ENCODE measurements around the gene CYP1A2.

CYP1A2 gene

GRCh38 chr15:74788683-74789151 lies 40.1 kb downstream of the CYP1A2 start:
- Histone ChIP-seq H3K4me3 (ENCODE audit: low read length) (peak overlapping the region; percentile 40), H3K4me1 (ENCODE audit: control insufficient read depth, insufficient read depth, low read length) (peaks cover 21% of the 10 kb centered on the region), H3K27me3 (ENCODE audit: control insufficient read depth, insufficient read depth, low read length) (no peaks in the 10 kb centered on the region), H3K36me3 (ENCODE audit: control insufficient read depth, insufficient read depth, low read length) (no peaks in the 10 kb centered on the region), H3K9ac (ENCODE audit: low read length) (peak overlapping the region; percentile 1), H3K27ac (ENCODE audit: low read depth, low read length) (no peak overlapping the region)

- peaks cover 19% of the 10 kb centered on the region for H3K4me1 ChIP-seq (ENCODE audit: control insufficient read depth, insufficient read depth, low read length)
- peak overlapping the region; percentile 44 for H3K4me3 ChIP-seq (ENCODE audit: low read length)
- H3K27ac ChIP-seq (ENCODE audit: low read depth, low read length): no peak overlapping the region
- no peak overlapping the region for H3K9ac ChIP-seq (ENCODE audit: low read length)
- no peaks in the 10 kb centered on the region for H3K27me3 ChIP-seq (ENCODE audit: control insufficient read depth, insufficient read depth, low read length)
- no peaks in the 10 kb centered on the region for H3K36me3 ChIP-seq (ENCODE audit: control insufficient read depth, insufficient read depth, low read length)
These were observed 40.6 kb downstream of the CYP1A2 start for GRCh38 chr15:74789171-74789631.

- Histone ChIP-seq H3K4me1 (ENCODE audit: control insufficient read depth, insufficient read depth, low read length) (peaks cover 19% of the 10 kb centered on the region), H3K4me3 (ENCODE audit: low read length) (peak overlapping the region; percentile 44), H3K36me3 (ENCODE audit: control insufficient read depth, insufficient read depth, low read length) (no peaks in the 10 kb centered on the region), H3K27me3 (ENCODE audit: control insufficient read depth, insufficient read depth, low read length) (no peaks in the 10 kb centered on the region), H3K9ac (ENCODE audit: low read length) (peak overlapping the region; percentile 18), H3K27ac (ENCODE audit: low read depth, low read length) (peak overlapping the region; percentile 62)
These were observed 41.1 kb downstream of the CYP1A2 start for GRCh38 chr15:74789741-74790079.

GRCh38 chr15:74790080-74790916 lies 41.7 kb downstream of the CYP1A2 start:
- Histone ChIP-seq H3K4me3 (ENCODE audit: low read length) (peak overlapping the region; percentile 44), H3K36me3 (ENCODE audit: control insufficient read depth, insufficient read depth, low read length) (no peaks in the 10 kb centered on the region), H3K4me1 (ENCODE audit: control insufficient read depth, insufficient read depth, low read length) (peaks cover 19% of the 10 kb centered on the region), H3K27me3 (ENCODE audit: control insufficient read depth, insufficient read depth, low read length) (no peaks in the 10 kb centered on the region), H3K9ac (ENCODE audit: low read length) (no peak overlapping the region), H3K27ac (ENCODE audit: low read depth, low read length) (peak overlapping the region; percentile 62)

GRCh38 chr15:74791007-74791406 lies 42.4 kb downstream of the CYP1A2 start:
- no peaks in the 10 kb centered on the region for H3K27me3 ChIP-seq (ENCODE audit: control insufficient read depth, insufficient read depth, low read length)
- H3K4me3 ChIP-seq (ENCODE audit: low read length): no peak overlapping the region
- no peaks in the 10 kb centered on the region for H3K36me3 ChIP-seq (ENCODE audit: control insufficient read depth, insufficient read depth, low read length)
- H3K4me1 ChIP-seq (ENCODE audit: control insufficient read depth, insufficient read depth, low read length): peaks cover 19% of the 10 kb centered on the region
- no peak overlapping the region for H3K9ac ChIP-seq (ENCODE audit: low read length)
- no peak overlapping the region for H3K27ac ChIP-seq (ENCODE audit: low read depth, low read length)

GRCh38 chr15:74791667-74792066 lies 43.0 kb downstream of the CYP1A2 start:
- Histone ChIP-seq H3K27me3 (ENCODE audit: control insufficient read depth, insufficient read depth, low read length) (no peaks in the 10 kb centered on the region), H3K9ac (ENCODE audit: low read length) (no peak overlapping the region), H3K36me3 (ENCODE audit: control insufficient read depth, insufficient read depth, low read length) (no peaks in the 10 kb centered on the region), H3K4me1 (ENCODE audit: control insufficient read depth, insufficient read depth, low read length) (peaks cover 16% of the 10 kb centered on the region), H3K27ac (ENCODE audit: low read depth, low read length) (no peak overlapping the region), H3K4me3 (ENCODE audit: low read length) (no peak overlapping the region)

- no peak overlapping the region for H3K4me3 ChIP-seq (ENCODE audit: low read length)
- no peaks in the 10 kb centered on the region for H3K36me3 ChIP-seq (ENCODE audit: control insufficient read depth, insufficient read depth, low read length)
- H3K4me1 ChIP-seq (ENCODE audit: control insufficient read depth, insufficient read depth, low read length): peaks cover 16% of the 10 kb centered on the region
- no peaks in the 10 kb centered on the region for H3K27me3 ChIP-seq (ENCODE audit: control insufficient read depth, insufficient read depth, low read length)
- H3K9ac ChIP-seq (ENCODE audit: low read length): no peak overlapping the region
- no peak overlapping the region for H3K27ac ChIP-seq (ENCODE audit: low read depth, low read length)
These were observed 43.8 kb downstream of the CYP1A2 start for GRCh38 chr15:74792227-74793016.

- H3K27ac ChIP-seq (ENCODE audit: low read depth, low read length): no peak overlapping the region
- H3K27me3 ChIP-seq (ENCODE audit: control insufficient read depth, insufficient read depth, low read length): no peaks in the 10 kb centered on the region
- H3K36me3 ChIP-seq (ENCODE audit: control insufficient read depth, insufficient read depth, low read length): no peaks in the 10 kb centered on the region
- no peak overlapping the region for H3K9ac ChIP-seq (ENCODE audit: low read length)
- peaks cover 16% of the 10 kb centered on the region for H3K4me1 ChIP-seq (ENCODE audit: control insufficient read depth, insufficient read depth, low read length)
- peak overlapping the region; percentile 23 for H3K4me3 ChIP-seq (ENCODE audit: low read length)
These were observed 44.7 kb downstream of the CYP1A2 start for GRCh38 chr15:74793135-74794028.

GRCh38 chr15:74794248-74794969 lies 45.8 kb downstream of the CYP1A2 start:
- H3K4me3 ChIP-seq (ENCODE audit: low read length): no peak overlapping the region
- no peaks in the 10 kb centered on the region for H3K27me3 ChIP-seq (ENCODE audit: control insufficient read depth, insufficient read depth, low read length)
- H3K27ac ChIP-seq (ENCODE audit: low read depth, low read length): no peak overlapping the region
- H3K4me1 ChIP-seq (ENCODE audit: control insufficient read depth, insufficient read depth, low read length): peaks cover 12% of the 10 kb centered on the region
- peaks cover 5% of the 10 kb centered on the region for H3K36me3 ChIP-seq (ENCODE audit: control insufficient read depth, insufficient read depth, low read length)
- no peak overlapping the region for H3K9ac ChIP-seq (ENCODE audit: low read length)

- H3K4me3 ChIP-seq (ENCODE audit: low read length): no peak overlapping the region
- H3K4me1 ChIP-seq (ENCODE audit: control insufficient read depth, insufficient read depth, low read length): peaks cover 7% of the 10 kb centered on the region
- no peak overlapping the region for H3K27ac ChIP-seq (ENCODE audit: low read depth, low read length)
- H3K27me3 ChIP-seq (ENCODE audit: control insufficient read depth, insufficient read depth, low read length): no peaks in the 10 kb centered on the region
- no peak overlapping the region for H3K9ac ChIP-seq (ENCODE audit: low read length)
- H3K36me3 ChIP-seq (ENCODE audit: control insufficient read depth, insufficient read depth, low read length): peaks cover 7% of the 10 kb centered on the region
These were observed 46.3 kb downstream of the CYP1A2 start for GRCh38 chr15:74794970-74795349.

- no peaks in the 10 kb centered on the region for H3K4me1 ChIP-seq (ENCODE audit: control insufficient read depth, insufficient read depth, low read length)
- no peaks in the 10 kb centered on the region for H3K27me3 ChIP-seq (ENCODE audit: control insufficient read depth, insufficient read depth, low read length)
- H3K27ac ChIP-seq (ENCODE audit: low read depth, low read length): no peak overlapping the region
- H3K36me3 ChIP-seq (ENCODE audit: control insufficient read depth, insufficient read depth, low read length): peaks cover 11% of the 10 kb centered on the region
- H3K4me3 ChIP-seq (ENCODE audit: low read length): no peak overlapping the region
- H3K9ac ChIP-seq (ENCODE audit: low read length): no peak overlapping the region
These were observed 47.5 kb downstream of the CYP1A2 start for GRCh38 chr15:74795966-74796625.
